ENCODE results near the gene MARK1.
"Not testable (repeated sequence)": the region's sequence is repeated elsewhere in the genome, so short reads cannot be mapped to it uniquely, and the experiment has no call there.

MARK1 gene

DNA sequence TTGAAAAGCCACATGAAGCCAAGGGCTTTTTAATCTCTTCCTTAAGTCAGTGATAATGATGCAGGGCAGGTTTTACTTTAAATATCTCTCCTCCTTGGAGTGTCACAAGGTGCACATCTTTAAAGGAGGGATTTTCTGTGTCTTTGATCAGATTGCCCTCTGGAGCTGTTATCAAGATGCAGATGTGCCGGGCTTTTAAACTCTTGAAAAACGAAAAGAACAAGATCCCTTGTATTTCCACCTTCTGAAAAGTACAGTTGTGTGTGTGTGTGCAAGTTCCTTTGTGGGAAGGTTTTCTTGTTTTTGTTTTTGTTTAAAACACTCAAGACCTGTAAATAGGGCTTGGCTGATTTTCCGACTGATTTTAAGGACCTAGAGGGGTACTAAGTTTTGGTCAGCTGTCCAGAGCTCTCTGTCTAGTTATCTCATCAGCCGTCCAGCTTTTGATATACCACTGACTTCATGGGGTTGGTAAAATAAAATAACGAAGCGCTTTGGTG lies 1.6 kb downstream of the MARK1 start:
- no peak for DNase-seq

DNA sequence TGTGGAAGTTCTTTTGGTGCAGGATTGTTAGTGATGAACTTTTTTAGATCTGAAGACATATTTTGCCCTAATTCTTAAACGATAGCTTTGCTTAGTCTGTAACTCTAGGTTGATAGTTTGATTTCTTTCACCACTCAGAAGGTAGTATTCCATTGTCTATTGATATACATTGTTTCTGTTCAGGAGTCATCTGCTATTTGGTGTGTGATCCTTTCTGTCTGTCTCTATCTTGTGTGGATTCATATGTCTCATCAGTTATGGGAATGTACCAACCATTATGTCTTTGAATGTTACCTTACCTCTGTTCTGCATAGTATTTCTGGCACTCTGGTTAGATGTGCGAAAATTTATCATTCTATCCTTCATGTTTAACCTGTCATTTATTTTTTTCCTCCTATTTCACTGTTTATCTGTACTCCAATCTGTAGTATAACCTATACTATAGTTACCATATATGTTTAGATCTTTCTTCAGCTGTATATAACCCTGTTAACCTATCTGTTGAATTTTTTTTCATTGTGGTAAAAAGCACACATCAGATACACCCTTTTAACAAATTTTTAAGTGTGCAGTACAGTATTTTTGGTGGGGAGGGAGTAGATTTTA lies 5.7 kb downstream of the MARK1 start:
- no peak for DNase-seq

DNA sequence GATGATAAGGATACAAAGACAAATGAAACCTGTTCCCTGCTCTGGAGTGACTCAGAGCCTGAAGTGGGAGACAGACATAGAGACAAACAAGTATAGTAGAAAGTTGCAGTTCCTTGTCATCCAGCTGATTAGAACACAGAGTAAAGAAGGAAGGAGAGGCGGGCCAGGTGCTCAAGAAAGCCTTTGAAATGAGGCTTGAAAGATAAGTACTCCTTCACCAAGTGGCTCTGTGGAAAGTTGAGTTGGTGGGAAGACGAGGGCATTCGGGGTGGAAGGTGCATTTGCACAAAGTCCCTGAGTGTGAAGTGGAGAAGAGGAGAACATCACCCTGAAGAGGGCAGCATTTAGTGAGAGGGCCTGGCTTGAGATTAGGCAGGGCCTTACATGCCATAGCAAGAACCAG lies 17.0 kb downstream of the MARK1 start:
- DNase-seq, result no peak

DNA sequence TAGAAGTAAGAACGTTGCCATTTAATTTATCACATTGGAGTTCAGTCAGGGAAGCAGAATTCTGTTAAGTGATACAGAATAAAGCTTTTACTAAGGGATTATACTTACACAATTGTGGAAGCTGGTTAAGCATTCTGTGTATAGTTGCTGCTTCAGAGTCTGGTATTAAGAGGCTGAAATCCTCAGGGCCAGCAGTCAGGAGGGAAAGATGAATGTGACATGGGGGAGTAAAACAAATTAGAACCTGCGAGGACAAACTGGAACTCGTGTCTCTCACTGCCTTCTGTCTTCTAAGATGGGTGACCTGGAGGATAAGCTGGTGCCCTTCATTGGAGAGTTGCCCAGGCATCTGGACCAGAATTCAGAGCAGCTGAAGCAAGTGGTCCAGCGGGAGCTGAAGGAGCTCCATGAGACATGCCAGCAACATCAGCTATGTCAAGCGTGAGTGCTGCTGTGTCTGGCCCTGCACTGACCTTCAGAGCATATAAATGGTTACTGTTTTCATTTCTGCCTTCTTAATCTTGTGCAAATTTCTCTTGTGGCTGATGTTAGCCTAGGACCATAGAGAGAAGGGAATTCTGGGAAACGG lies 23.0 kb downstream of the MARK1 start:
- no peak for DNase-seq

DNA sequence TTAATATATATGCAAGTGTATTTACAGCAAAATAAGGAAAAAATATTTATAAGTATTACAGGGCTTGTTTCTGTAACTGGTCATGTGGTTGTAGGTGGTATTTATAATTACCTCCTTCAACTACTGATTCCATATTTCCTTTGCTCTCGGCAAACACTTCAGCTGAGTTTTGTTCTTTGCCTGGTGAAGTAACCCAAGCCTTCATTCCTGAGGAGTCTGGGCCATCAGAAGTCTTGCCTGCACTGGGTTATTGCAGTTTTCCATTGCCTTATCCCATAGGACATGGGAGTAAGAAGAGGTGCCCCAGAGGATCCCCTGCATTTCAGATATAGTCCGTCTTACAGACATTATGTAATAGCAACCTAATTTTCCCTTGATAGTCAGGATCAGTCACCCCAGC lies 23.8 kb downstream of the MARK1 start:
- DNase-seq, result no peak

DNA sequence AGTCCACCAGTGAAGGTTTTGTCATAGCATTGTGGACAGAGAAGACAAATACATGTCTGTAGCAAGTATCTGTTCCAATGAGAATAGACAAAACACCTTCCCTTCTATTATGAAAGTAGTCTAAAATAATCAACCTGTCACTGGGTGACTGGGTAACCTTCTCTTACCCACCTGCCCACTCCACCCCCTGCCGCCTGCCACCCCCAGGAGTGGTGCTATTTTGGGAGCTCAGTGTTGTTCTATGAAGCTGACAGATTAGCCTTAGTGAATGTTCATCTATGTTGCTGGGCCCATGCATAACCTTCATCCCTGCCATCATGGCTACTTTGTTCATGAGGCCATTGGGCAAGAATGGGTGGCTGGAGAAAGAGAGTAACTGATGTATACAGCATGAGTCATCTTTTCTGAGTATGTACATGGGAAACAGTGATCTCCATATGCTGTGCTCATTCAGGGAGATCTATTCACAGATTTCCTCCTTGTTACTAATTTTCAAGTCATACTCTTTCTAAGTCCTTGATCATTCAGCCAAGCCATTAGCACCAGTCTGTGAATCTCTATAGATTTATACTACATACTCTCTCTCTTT lies 24.8 kb downstream of the MARK1 start:
- no peak for DNase-seq

DNA sequence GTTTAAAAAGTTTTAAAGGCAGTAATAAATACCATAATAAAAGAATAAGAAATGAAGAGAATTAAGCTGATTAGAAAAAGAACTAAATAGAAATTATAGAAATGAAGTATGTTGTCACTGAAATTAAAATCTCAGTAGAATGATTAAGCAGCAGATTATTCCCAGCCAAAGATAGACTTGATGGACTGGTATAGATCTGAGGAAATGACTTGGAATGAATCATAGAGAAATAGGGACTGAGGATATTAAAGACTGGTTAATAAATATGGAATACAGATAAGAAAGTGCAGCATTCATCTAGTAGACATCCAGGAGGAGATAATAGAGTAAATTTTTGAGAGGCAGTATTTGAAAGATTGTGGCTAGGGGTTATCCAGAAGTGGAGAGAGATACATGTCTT lies 28.7 kb downstream of the MARK1 start:
- no peak for DNase-seq

DNA sequence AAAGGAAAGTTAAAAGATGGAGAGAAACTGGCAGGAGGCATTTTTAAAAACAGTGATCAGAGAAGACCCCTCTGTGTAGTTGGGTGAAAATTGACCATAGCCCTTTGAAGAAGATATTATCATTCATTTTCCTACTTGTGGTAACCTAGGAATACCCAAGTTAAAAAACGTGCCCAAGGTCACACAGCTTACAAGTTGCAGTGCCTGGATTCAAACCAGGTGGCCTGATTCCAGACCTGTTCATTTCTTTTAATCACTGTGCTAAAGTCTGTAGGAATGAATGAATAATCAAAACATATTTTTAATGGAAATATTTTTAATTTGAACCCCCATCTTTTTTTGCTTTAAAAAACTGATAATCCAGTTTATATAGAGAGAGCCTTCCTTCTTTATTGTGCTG lies 35.6 kb downstream of the MARK1 start:
- DNase-seq, result no peak

DNA sequence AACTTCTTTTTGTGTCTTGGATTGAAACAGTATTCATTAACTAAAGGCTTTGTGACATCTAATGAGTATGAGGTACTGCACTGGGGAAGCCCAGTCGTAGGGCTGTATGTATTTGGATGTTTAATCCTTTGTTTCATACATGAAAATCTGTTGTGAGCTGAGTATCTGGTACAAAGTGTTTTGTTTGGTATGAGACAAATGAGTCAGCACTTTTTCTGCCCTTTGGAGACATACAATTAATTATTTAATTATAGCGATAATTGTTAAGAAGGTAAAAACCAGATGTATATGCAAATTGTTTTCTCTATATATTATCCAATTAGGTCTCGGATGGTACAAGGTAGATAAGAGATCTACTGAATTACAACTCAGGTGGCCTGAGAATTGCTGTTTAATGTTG lies 36.3 kb downstream of the MARK1 start:
- DNase-seq, result no peak

DNA sequence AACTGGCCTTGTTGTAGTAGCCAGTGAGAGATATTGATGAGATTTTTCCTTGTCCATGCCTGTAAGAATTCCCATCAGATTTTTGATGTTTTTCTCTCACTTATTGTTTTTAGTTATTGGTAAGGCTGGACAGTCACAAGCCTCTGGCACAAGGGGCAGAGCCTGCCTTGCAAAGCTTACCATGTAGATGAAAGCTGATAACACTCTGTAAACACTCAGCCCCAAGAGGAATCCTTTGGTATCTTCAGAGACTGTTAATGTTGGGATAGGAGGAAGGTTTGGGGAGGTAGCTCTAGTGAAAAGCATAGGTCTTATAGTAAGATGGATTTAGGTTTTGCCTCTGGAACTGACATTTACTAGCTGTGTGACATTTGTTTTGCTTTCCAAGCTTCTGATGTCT lies 37.7 kb downstream of the MARK1 start:
- DNase-seq, result no peak

DNA sequence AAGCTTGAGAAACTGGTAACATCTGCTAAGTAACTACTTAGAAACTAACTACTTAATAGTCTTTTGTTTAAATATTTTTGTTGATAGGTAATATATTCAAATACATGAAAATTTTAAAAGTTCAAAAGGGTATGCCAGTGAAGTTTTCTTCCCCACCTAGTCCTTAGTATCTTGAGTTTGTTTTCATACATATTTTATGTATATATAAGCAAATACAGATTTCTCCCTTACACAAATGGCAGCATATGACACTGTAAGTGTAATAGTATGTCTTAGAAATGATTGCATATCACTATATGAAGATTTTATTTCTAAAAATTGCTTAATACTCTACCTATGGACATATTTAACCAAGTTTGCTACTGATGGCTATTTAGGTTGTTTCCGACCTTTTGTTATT lies 38.9 kb downstream of the MARK1 start:
- DNase-seq, result no peak

DNA sequence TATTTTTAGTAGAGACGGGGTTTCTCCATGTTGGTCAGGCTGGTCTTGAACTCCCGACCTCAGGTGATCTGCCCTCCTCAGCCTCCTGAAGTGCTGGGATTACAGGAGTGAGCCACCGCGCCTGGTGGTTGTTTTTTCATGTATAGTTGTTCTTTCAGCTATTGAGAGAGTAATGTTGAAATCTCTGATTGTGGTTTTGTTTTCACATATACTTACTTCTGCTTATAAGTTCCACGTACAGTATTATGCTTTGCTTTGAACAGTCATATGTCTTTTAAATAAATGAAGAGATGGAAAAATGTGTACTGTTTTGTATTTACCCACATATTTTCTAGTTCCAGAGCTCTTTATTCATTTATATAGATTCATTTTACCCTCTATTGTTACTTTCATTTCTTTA lies 44.5 kb downstream of the MARK1 start:
- DNase-seq, result no peak

DNA sequence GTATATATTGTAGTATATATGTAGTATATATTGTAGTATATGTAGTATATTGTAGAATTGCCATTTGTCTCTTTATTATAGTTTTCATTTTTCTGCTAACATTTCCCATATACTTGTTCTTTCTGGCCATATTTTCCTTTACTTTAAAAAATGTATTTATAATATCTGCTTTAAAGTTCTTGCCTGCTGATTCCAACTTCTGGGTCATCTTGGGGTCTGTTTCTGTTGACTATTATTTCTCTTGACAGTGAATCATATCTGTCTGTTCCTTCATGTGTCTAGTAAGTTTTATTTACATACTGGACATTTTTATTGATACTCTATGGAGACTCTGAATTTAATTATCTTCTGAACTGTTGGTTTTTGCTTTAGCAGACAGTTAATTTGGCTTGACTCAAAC lies 45.9 kb downstream of the MARK1 start:
- no peak for DNase-seq

DNA sequence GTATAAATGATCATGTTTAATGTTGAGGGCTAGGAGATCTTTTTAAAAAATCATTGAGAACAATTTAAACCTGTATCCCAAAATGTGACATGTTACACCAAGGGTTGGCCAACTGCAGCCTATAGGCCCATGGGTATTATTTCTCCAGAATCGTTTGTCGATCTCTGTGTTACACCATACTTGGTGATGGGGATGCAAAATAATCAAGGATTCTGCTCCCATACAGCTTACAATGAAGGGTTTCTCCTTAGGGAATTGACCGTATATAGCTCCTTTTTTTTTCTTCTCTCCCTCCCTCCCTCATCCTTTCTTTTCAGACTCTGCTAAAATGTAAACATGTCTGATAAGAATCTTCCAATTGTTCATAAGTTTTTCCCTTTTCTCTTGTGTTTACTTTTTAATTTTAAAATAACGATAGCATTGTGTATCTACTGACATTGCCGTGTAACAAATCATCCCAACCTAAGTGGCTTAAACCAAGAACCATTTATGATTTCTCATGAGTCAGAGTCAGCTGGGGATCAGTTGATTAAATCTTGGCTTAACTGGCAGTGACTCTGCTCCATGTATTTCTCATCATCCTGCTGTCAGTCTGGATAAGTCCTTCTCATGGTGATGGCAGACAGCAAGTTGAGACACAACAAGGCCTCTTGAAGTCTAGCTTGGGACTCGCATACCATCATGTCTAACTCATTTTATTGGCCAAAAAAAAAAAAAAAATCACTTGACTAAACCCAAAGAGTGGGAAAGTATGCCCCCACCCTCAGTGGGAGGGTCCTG lies 48.0 kb downstream of the MARK1 start:
- DNase-seq, result no peak

DNA sequence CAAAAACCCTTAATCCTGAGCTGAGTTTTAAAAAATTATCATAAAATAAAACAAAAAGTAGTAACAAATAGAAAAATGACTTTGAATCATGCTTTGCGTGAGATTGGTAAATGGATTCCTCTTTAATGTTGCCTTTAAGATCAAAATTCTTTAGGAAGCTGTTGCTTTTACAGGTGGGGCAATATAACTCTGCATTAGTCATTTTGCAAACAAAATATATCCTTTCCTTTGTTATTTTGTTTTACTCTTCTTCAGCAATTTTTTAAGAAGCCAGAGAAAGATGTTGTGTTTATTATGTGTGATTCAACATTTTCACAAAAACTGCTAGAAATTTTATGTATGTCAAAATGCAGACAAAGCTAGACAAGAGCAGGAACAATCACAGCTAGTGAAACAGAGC lies 50.0 kb downstream of the MARK1 start:
- DNase-seq, result no peak

DNA sequence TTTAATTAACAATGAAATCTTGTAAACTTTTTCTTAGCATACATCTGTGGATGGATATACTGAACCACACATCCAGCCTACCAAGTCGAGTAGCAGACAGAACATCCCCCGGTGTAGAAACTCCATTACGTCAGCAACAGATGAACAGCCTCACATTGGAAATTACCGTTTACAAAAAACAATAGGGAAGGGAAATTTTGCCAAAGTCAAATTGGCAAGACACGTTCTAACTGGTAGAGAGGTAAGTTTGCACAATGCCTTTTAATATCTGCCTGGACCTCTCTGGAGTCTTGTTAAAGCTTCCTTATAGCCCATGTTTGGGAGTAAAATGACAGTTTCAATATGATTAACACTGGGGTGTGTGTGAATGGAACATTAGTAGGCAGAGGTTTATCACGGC lies 51.4 kb downstream of the MARK1 start:
- DNase-seq, result no peak

DNA sequence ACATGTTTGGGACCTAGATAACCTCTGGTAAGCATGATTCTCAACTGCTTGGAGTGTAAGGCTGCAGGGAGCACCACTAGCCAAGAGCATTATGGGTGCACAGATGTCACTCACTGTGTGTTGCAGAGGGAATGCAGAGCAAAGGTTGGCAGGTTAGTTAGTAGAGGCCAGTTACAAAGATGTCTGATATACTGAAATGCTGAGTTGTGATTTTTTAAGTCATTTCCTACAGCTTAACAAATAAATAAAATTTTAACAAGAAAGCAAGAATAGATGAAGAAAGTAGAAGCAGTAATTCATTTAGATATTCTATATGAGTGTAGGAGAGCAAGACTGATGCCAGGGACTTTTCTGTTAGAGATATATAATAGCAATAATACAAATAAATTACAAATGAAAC lies 64.8 kb downstream of the MARK1 start:
- no peak for DNase-seq

DNA sequence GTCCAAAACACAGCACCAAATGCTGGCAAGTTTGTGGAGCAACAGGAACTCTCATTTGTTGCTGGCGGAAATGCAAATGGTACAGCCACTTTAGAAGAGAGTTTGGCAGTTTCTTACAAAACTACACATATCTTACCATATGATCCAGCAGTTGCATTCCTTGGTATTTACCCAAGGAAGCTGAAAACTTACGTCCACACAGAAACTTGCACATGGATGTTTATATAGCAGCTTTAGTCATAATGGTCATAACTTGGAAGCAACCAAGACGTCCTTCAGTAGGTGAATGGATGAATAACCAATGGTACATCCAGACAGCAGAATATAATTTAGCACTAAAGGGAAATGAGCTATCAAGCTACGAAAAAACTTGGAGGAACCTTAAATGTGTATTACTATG lies 66.4 kb downstream of the MARK1 start:
- DNase-seq, result no peak

DNA sequence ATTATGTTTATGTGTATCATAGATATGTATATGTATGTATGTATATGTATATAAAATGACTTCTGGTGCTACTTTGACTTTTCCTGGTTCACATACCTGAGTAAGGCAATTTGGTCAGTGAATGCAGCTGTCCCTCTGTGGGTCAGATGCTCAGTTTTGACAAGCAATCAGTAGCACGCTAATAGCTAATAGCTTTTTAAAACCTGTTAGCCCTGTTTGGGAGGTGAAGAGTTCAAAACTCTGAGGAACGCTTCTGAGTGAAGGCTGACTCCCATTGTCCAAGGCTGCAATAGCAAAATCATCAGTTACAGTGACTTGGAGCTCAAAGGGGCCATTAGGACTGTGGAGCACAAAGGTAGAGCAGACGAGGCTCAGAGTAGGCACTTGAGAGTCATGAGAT lies 67.2 kb downstream of the MARK1 start:
- DNase-seq, result no peak

DNA sequence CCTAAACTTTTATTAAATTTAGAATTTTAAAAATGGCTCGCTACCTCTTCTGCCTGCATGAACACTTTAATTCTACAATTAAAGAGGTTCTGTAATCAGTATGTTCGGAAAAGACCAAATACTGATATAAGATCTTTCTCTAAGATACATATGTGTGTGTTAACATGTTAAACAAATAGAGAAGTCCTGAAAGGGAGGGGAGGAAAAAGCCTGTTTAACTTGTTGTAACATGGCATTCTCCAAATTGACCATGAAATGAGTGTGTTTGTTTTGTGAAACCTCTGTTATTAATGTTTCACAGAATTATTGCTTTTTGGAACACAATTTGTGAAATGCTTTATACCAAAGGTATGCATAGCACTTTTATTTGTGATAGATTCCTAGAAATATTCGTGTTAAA lies 77.0 kb downstream of the MARK1 start:
- no peak for DNase-seq

DNA sequence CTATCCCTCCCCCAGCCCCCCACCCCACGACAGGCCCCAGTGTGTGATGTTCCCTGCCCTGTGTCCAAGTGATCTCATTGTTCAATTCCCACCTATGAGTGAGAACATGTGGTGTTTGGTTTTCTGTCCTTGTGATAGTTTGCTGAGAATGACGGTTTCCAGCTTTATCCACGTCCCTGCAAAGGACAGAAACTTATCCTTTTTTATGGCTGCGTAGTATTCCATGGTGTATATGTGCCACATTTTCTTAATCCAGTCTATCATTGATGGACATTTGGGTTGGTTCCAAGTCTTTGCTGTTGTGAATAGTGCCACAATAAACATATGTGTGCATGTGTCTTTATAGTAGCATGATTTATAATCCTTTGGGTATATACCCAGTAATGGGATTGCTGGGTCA lies 77.7 kb downstream of the MARK1 start:
- DNase-seq, result not testable (repeated sequence)

DNA sequence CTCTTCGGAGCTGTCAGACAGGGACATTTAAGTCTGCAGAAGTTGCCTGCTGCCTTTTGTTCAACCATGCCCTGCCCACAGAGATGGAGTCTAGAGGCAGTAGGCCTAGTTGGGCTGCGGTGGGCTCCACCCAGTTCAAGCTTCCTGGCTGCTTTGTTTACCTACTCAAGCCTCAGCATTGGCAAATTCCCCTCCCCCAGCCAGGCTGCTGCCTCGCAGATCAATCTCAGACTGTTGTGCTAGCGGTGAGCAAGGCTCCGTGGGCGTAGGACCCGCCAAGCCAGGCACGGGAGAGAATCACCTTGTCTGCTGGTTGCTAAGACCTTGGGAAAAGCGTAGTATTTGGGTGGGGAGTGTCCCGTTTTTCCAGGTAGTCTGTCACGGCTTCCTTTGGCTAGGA lies 83.2 kb downstream of the MARK1 start:
- not testable (repeated sequence) for DNase-seq

DNA sequence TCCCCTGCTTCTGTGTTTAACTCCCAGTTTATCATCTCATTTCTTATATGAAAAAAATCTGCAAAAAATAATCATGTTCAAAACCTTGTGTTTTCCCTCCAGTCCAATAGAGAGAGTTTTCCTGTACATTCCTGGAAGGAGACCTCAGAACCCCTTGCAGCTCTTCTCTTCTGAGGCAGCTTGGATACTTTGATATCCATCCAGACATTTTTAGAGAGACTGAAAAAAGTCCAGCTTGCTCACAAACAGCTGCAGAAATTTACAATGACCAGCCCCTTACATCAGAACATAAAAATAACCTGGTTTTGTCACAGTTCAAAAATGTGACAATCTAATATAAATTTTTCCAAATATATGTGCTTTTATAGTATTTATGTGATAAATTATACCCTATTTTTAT lies 88.9 kb downstream of the MARK1 start:
- no peak for DNase-seq

DNA sequence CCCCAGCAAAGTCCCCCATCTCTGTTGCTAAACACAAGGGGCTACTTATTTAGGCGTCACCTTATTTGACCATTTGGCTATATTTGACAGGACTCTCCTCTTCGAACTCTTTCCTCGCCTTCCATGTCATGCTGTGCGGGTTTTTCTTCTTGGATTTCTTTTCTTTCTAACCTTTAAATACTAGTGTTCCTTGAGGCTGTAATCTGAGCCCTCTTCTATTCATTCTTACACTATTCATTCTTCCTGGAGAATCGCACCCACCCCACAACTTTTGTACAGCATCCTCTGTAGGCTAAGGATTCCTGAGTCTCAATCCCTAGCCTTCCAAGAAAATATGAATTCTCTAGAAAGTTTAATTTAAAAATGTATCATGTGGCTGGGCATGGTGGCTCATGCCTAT lies 100.5 kb downstream of the MARK1 start:
- DNase-seq, result no peak
